Stimulated activated effector memory CD8-positive, alpha-beta T cell treated with anti-CD3 and anti-CD28 coated beads, Interleukin-12 subunit alpha, Interleukin-12 subunit beta, amount 100 ng/mL, for 72 hours (primary cell): ENCODE results near the gene RPS6KC1.
"Not testable (repeated sequence)": the region's sequence is repeated elsewhere in the genome, so short reads cannot be mapped to it uniquely, and the experiment has no call there.

Experiments
- ATAC-seq: fragments of 150-1000 bp; cut with Tn5 transposase; 2 replicates; pipeline ENCODE4 v1.10.0; 2021
- DNase-seq, 2 donors: peaks; one replicate each; pipeline ENCODE4 v3.0.0; 2021 to 2022; ENCODE audit warnings: low spot score in 2 of 2
- H3K27ac Mint-ChIP-seq: one replicate; pipeline ENCODE4 v1.8.0; 2022; ENCODE audit warnings: mild to moderate bottlenecking, mixed read lengths
- H3K36me3 Mint-ChIP-seq: one replicate; pipeline ENCODE4 v1.8.0; 2022; ENCODE audit warnings: mild to moderate bottlenecking, mixed read lengths
- H3K4me1 Mint-ChIP-seq: one replicate; pipeline ENCODE4 v1.8.0; 2022; ENCODE audit warnings: mixed read lengths
- H3K4me3 Mint-ChIP-seq: one replicate; pipeline ENCODE4 v1.8.0; 2022; ENCODE audit warnings: mild to moderate bottlenecking, mixed read lengths
- H3K9me3 Mint-ChIP-seq: one replicate; pipeline ENCODE4 v1.8.0; 2022; ENCODE audit warnings: mixed read lengths

Gene RPS6KC1

DNA sequence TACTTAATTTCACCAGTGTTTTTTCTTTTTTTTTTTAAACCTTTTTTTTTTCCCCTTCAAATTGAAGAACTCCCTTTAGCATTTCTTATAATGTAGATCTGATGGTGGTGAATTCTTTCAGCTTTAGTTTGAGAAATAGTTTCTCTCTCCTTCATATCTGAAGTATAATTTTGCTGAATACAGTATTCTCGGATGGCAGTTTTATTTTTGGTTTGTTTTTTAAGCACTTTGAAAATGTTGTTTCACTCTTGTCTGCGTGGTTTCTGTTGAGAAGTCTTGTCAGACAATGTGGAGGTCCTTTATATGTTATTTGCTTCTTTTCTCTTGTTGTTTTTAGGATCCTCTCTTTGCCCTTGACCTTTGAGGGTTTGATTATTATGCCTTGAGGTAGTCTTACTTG is 135.1 kb downstream of the RPS6KC1 start:
- no peak for DNase-seq
- Mint-ChIP-seq H3K36me3 (no peaks in the 10 kb centered on the region), H3K9me3 (peaks cover 29% of the 10 kb centered on the region), H3K27ac (no peak overlapping the region), H3K4me1 (no peaks in the 10 kb centered on the region), H3K4me3 (no peak overlapping the region)
- ATAC-seq: no peak

DNA sequence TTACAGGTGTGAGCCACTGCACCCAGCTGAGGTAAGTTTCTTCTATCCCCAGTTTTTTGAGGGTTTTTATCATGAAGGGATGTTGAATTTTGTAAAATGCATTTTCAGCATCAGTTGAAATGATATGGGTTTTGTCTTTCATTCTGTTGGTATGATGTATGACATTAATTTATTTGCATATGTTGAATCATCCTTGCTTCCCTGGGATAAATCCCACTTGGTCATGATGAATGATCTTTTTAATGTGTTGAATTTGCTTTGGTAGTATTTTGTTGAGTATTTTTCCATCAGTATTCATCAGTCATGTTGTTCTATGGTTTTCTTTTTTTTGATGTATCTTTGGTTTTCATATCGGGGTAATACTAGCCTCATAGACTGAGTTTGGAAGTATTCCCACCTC is 141.0 kb downstream of the RPS6KC1 start:
- Mint-ChIP-seq H3K4me3 (no peak overlapping the region), H3K4me1 (no peaks in the 10 kb centered on the region), H3K9me3 (peaks cover 16% of the 10 kb centered on the region), H3K27ac (no peak overlapping the region), H3K36me3 (no peaks in the 10 kb centered on the region)
- ATAC-seq (no peak), DNase-seq (no peak)

DNA sequence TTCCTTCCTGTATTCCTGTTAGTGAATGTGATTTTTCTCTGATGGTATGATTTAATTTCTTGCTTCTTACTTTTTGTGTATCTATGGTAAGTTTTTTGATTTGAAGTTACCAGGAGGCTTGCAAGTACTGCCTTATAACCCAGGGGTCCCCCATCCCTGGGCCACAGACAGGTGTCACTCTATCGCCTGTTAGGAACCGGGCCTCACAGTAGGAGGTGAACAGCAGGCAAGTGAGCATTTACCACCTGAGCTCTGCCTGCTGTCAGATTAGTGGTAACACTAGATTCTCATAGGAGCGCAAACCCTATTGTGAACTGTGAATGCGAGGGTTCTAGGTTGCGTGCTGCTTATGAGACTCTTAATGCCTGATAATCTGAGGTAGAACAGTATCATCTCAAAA is 143.3 kb downstream of the RPS6KC1 start:
- H3K36me3 Mint-ChIP-seq: peaks cover 11% of the 10 kb centered on the region
- no peak overlapping the region for H3K27ac Mint-ChIP-seq
- ATAC-seq (no peak), DNase-seq (no peak)
- no peaks in the 10 kb centered on the region for H3K4me1 Mint-ChIP-seq
- peaks cover 23% of the 10 kb centered on the region for H3K9me3 Mint-ChIP-seq
- H3K4me3 Mint-ChIP-seq: no peak overlapping the region

DNA sequence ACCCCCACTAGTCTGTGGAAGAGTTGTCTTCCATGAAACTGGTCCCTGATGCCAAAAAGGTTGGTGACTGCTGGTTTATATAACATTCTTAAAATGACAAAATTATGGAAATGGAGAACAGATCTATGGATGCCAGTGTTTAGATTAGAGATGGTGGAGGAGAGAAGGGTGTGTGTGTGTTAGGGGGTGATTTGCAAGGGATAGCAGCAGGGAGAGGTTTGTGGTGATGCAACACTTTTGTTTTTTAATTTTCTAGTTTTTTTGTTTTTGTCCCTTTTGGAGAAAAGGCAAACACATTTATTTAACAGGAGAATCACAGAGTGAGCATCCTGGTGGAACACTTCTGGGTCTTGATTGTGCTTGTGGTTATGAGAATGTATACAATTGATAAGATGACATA is 143.8 kb downstream of the RPS6KC1 start:
- no peaks in the 10 kb centered on the region for H3K4me1 Mint-ChIP-seq
- H3K4me3 Mint-ChIP-seq: no peak overlapping the region
- DNase-seq (no peak), ATAC-seq (no peak)
- H3K9me3 Mint-ChIP-seq: peaks cover 23% of the 10 kb centered on the region
- no peak overlapping the region for H3K27ac Mint-ChIP-seq
- peaks cover 11% of the 10 kb centered on the region for H3K36me3 Mint-ChIP-seq

DNA sequence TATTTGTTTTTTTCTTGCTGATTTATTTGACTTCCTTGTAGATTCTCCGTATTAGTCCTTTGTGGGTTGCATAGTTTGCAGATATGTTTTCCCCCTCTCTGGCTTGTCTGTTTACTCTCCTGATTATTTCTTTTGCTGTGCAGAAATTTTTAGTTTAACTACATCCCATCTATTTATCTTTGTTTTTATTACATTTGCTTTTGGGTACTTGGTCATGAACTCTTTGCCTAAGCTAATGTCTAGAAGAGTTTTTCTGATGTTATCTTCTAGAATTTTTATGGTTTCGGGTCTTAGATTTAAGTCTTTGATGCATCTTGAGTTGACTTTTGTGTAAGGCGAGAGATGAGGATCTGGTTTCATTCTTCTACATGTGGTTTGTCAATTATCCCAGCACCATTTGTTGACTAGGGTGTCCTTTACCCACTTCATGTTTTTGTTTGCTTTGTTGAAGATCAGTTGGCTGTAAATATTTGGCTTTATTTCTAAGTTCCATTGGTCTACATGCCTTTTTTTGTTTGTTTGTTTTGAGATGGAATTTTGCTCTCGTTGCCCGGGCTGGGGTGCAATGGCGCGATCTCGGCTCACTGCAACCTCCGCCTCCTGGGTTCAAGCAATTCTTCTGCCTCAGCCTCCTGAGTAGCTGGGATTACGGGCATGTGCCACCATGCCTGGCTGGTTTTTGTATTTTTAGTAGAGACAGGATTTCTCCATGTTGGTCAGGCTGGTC is 145.4 kb downstream of the RPS6KC1 start:
- Mint-ChIP-seq H3K9me3 (peaks cover 19% of the 10 kb centered on the region), H3K36me3 (peaks cover 11% of the 10 kb centered on the region)
- not testable (repeated sequence) for DNase-seq, H3K4me1 Mint-ChIP-seq, H3K4me3 Mint-ChIP-seq, H3K27ac Mint-ChIP-seq, ATAC-seq

DNA sequence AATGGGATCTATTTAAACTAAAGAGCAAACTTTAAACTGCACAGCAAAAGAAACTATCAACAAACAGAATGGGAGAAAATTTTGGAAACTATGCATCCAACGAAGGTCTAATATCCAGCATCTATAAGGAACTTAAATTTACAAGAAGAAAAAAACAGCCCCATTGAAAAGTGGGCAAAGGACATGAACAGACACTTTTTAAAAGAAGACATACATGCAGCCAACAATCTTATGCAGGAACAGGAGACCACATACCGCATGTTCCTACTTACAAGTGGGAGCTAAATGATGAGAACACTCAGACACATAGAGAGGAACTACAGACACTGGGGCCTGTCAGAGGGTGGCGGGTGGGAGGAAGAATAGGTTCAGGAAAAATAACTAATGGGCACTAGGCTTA is 149.6 kb downstream of the RPS6KC1 start:
- Mint-ChIP-seq H3K36me3 (peaks cover 11% of the 10 kb centered on the region), H3K4me3 (no peak overlapping the region), H3K9me3 (peaks cover 14% of the 10 kb centered on the region), H3K27ac (no peak overlapping the region), H3K4me1 (no peaks in the 10 kb centered on the region)
- no peak for DNase-seq
- ATAC-seq: no peak

DNA sequence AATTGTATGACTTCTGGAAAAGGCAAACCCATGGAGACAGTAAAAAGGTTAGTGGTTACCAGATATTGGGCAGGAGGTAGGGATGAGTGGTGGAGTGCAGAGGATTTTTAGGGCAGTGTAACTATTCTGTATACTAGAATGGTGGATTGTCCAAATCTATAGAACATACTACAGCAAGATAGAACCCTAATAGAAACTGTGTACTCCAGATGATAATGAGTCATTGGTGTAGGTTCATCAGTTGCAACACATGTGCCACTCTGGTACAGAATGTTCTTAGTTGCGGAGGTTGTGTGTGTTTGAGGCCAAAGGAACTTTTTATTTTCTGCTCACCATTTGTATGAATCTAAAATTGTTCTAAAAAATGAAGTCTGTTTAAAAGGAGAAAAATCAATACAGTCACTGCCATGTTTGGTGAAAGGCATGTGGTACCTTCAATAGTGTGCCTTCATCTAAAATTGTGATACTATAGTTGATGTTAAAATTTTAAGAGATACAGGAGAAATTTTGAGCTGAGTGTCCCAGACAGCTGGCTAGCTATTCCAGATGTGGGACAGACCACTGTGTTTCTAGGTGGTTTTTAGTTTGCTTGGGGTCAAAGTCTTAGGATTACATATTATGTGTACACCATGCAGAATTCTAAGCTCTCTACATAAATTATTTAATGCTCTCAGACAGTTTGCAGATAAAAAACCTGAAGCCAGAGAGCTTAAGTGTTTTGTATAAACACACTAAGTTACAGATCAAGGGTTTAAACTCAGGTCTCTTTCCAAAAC is 150.5 kb downstream of the RPS6KC1 start:
- Mint-ChIP-seq H3K27ac (no peak overlapping the region), H3K36me3 (peaks cover 11% of the 10 kb centered on the region), H3K9me3 (peaks cover 10% of the 10 kb centered on the region), H3K4me1 (no peaks in the 10 kb centered on the region), H3K4me3 (no peak overlapping the region)
- no peak for DNase-seq
- no peak for ATAC-seq

DNA sequence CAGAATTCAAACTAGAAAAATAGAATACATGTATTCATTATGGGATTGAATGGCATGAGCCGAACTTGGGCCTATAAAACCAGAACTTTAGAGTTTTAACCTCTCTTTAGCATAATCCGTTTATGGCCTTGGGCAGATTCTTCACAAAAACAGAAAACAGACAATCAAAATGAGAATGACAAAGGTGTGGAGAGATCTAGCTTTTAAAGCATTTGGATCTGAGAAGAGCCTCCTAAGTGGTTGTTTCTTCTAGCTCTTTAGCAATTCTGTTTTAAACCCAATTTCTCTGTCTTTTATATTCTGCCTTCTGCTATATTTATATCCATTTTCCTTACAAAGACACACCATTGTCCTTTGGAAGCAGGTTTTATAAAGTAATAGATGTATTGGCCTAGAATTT is 160.2 kb downstream of the RPS6KC1 start:
- no peaks in the 10 kb centered on the region for H3K4me1 Mint-ChIP-seq
- H3K4me3 Mint-ChIP-seq: no peak overlapping the region
- H3K36me3 Mint-ChIP-seq: peaks cover 8% of the 10 kb centered on the region
- ATAC-seq (no peak), DNase-seq (no peak)
- H3K9me3 Mint-ChIP-seq: peaks cover 7% of the 10 kb centered on the region
- no peak overlapping the region for H3K27ac Mint-ChIP-seq

DNA sequence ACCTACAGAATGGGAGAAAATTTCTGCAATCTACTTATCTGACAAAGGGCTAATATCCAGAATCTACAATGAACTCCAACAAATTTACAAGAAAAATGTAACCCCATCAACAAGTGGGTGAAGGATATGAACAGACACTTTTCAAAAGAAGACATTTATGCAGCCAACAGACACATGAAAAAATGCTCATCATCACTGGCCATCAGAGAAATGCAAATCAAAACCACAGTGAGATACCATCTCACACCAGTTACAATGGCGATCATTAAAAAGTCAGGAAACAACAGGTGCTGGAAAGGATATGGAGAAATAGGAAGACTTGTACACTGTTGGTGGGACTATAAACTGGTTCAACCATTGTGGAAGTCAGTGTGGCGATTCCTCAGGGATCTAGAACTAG is 168.0 kb downstream of the RPS6KC1 start:
- not testable (repeated sequence) for H3K4me3 Mint-ChIP-seq, ATAC-seq, H3K36me3 Mint-ChIP-seq, H3K4me1 Mint-ChIP-seq, DNase-seq, H3K9me3 Mint-ChIP-seq, H3K27ac Mint-ChIP-seq

DNA sequence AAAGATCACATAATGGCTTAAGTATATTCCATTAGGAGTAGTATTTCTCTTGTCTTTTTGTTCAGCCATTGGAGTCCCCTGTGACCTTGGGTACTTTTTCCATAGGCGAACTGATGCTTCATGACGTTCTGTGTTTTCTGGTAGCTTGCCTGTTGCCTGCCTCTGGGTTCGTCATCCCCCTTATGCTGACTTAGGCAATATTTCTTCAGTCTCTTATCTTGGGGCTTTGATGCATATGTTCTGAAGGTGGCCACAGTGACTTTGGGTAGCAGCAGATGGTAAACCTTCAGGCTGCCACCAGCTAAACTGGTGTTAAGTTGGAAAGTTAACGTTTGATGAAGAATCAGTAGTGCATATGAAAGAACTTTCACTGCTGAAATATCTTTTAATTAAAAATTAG is 170.2 kb downstream of the RPS6KC1 start:
- no peak overlapping the region for H3K27ac Mint-ChIP-seq
- no peak for ATAC-seq
- H3K4me1 Mint-ChIP-seq: no peaks in the 10 kb centered on the region
- peaks cover 2% of the 10 kb centered on the region for H3K9me3 Mint-ChIP-seq
- H3K4me3 Mint-ChIP-seq: no peak overlapping the region
- no peak for DNase-seq
- no peaks in the 10 kb centered on the region for H3K36me3 Mint-ChIP-seq

DNA sequence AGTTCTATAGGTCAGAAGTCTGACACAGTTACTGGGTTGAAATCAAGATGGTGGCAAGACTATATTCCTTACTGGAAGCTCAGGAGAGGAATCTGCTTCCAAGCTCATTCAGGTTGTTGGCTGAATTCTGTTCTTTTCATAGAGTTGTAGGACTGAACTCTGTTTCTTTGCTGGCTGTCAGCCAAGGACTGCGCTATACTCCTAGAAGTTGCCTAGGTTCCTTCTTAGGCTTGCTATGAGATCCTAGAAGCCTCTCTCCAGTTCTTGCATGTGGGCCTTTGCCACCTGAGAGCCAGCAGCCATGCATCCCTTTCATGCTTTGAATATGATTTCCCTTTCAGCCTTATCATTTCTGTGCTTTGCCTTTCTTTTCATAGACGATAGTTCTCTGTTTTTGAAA is 176.4 kb downstream of the RPS6KC1 start:
- no peak for ATAC-seq

DNA sequence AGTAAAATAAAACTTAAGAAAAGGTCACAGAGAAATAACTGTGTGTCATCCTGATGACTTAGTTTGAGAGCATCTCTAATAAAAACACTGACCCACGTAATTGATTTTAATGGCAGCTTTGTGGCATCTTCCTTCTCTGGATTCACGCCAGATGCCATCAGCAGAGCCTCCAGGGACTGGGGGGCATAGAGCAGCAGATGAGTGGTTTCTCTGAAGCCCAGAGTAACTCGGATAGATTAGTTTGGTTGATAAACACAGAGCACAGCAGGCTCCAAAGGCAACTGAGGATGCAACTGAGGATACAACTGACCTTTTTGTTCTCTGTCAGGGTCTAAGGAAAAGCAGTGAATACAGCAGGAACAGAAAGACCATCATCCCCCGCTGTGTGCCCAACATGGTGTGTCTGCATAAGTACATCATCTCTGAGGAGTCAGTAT is 180.8 kb downstream of the RPS6KC1 start:
- Mint-ChIP-seq H3K36me3 (no peaks in the 10 kb centered on the region), H3K9me3 (no peaks in the 10 kb centered on the region), H3K4me1 (no peaks in the 10 kb centered on the region), H3K4me3 (no peak overlapping the region), H3K27ac (no peak overlapping the region)
- ATAC-seq (no peak), DNase-seq (no peak)

More for the DNA sequence above, 176.4 kb downstream of the RPS6KC1 start:
- Mint-ChIP-seq H3K4me3 (no peak overlapping the region), H3K27ac (no peak overlapping the region), H3K4me1 (no peaks in the 10 kb centered on the region), H3K36me3 (no peaks in the 10 kb centered on the region), H3K9me3 (no peaks in the 10 kb centered on the region)
- no peak for DNase-seq

DNA sequence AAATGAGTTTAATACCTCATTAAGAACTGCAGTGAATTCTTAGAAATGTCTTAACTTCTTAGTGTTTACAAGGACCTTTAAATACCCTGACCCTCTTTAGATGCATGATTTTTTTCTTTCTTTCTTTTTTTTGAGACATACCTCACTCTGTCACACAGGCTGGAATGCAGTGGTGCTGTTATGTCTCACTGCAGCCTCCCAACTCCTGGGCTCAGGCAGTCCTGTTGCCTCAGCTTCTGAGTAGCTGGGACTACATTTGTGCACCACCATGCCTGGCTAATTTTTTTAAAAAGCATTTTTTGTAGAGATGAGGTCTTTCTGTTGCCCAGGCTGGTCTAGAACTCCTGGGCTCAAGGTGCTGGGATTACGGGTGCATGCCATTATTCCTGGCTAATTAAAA is 191.8 kb downstream of the RPS6KC1 start:
- DNase-seq (no peak), ATAC-seq (no peak)
- Mint-ChIP-seq H3K9me3 (no peaks in the 10 kb centered on the region), H3K36me3 (peaks cover 5% of the 10 kb centered on the region), H3K4me3 (no peak overlapping the region), H3K4me1 (no peaks in the 10 kb centered on the region), H3K27ac (no peak overlapping the region)

DNA sequence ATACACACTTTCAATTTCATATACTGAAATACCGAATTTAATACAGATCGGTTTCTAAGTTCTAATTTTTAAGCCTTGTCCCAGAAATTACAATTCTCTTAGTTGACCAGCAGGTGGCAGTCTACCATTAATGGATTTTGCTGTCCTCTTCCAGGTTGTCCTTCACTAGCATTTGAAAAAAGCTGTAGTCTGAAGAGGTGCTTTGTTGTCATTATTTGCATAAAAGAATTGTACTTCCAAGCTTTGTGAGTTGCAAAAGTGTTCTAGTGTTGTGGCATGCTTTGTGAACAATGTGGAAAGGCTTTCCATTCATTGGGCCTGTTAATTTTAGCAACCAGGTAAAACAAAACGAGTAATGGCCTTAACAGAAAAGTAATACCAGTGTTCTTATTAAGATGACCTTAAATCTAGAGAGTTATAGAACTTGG is 193.6 kb downstream of the RPS6KC1 start:
- ATAC-seq (no peak), DNase-seq (no peak)

DNA sequence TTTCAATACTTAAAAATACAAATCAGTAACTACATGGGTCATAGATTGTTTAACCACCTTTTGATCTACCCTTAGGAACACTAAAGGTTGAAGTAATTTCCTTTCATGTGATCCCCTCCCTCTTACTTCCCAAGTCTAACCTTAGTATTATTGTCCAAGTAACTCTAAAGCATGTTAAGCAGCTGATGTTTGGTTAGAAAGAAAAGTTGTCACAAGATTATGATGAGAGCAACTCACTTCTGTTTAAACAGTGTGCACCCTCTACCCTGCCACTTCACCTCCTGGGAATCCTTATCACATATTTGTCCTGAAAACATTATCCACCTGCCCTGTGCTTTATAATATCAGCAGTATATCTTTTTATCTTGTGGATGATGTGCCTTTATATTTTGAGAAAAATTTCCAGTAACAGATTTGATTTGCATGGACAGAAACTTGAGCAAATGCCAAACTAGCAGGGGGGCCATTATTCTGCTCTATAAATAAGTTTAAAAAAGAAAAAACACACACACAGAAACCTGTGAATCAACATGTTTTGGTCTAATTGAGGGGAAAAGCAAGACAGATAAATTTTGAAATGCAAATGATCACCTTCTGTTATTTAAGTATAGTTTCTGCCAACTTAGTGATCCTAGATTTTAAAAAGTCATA is 194.3 kb downstream of the RPS6KC1 start:
- Mint-ChIP-seq H3K36me3 (peaks cover 5% of the 10 kb centered on the region), H3K4me1 (no peaks in the 10 kb centered on the region), H3K9me3 (no peaks in the 10 kb centered on the region), H3K27ac (no peak overlapping the region), H3K4me3 (no peak overlapping the region)
- ATAC-seq (no peak), DNase-seq (no peak)

More for the DNA sequence above, 193.6 kb downstream of the RPS6KC1 start:
- no peak overlapping the region for H3K27ac Mint-ChIP-seq
- H3K4me1 Mint-ChIP-seq: no peaks in the 10 kb centered on the region
- H3K9me3 Mint-ChIP-seq: no peaks in the 10 kb centered on the region
- H3K36me3 Mint-ChIP-seq: peaks cover 5% of the 10 kb centered on the region
- no peak overlapping the region for H3K4me3 Mint-ChIP-seq

DNA sequence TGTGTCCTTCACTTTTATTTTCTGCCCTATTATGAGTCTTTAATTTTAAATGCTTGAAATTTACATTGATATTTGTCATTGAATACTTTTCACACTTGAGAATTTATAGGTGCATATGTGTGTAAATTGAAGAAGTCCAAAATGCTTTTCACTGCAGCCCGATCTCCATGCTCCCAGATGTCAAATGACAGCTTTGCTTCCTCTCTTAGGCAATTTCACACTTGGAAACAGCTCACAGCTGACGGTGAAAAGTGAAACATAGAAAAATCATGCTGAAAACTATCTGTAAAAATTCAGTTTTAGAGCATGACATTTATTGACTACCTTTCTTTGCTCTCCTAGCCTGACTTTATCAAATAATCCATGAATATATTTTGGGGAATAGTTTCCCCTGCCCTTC is 196.0 kb downstream of the RPS6KC1 start:
- H3K27ac Mint-ChIP-seq: no peak overlapping the region
- H3K36me3 Mint-ChIP-seq: no peaks in the 10 kb centered on the region
- no peak overlapping the region for H3K4me3 Mint-ChIP-seq
- DNase-seq (no peak), ATAC-seq (no peak)
- no peaks in the 10 kb centered on the region for H3K4me1 Mint-ChIP-seq
- no peaks in the 10 kb centered on the region for H3K9me3 Mint-ChIP-seq
